Panc1 (cell line): ENCODE data around the gene NMNAT3. TPM values are rescaled to one million over a fixed set of nuclear protein-coding genes. Genes with fewer than 3 reads are reported as not detected.

Experiments
- ATAC-seq: fragments of 200-7000 bp; cut with Tn5 transposase; 2 replicates; pipeline ENCODE4 v1.9.1; 2020; ENCODE audit warnings: mild to moderate bottlenecking, moderate library complexity
- BruUV-seq: library from RNA; stranded (reverse); fragments of 400-500 nt; replicated peaks from 2 replicates; lab custom pipeline; 2021; lab: Mats Ljungman, UMichigan
- CTCF ChIA-PET: fragments of 300-600 bp; sonication (Branson Sonifier 250); formaldehyde crosslinking; loops from one replicate; lab custom pipeline; 2022; ENCODE audit warnings: antibody characterized with exemption; lab: Charles Lee
- POLR2A ChIA-PET: fragments of 300-600 bp; sonication (Branson Sonifier 250); formaldehyde crosslinking; loops from one replicate; lab custom pipeline; 2022; ENCODE audit warnings: antibody characterized with exemption; lab: Charles Lee
- DNase-seq: peaks from one replicate; pipeline ENCODE4 v3.0.0-alpha.2; 2010; ENCODE audit warnings: low read depth, low spot score
- H3K27ac ChIP-seq: 2 replicates; pipeline ENCODE4 v1.5.1; 2011; ENCODE audit warnings: mild to moderate bottlenecking, low read length, inconsistent platforms
- H3K27me3 ChIP-seq: fragments of 200-500 bp; sonication (Bioruptor generic); 2 replicates; pipeline ENCODE4 v1.6.0; 2014; ENCODE audit warnings: low read length, inconsistent platforms; ENCODE audit not compliant: control insufficient read depth, insufficient read depth
- H3K36me3 ChIP-seq: fragments of 200-500 bp; sonication (Bioruptor generic); 2 replicates; pipeline ENCODE4 v1.5.1; 2014; ENCODE audit warnings: inconsistent platforms, mild to moderate bottlenecking, low read length, moderate library complexity; ENCODE audit not compliant: control insufficient read depth, insufficient read depth
- H3K4me1 ChIP-seq: 2 replicates; pipeline ENCODE4 v1.5.1; 2011; ENCODE audit warnings: inconsistent platforms, mild to moderate bottlenecking, low read length, moderate library complexity; ENCODE audit not compliant: control insufficient read depth, insufficient read depth
- H3K4me3 ChIP-seq, 2 experiments: 2 replicates each; pipeline ENCODE4 v1.5.1; 2011 to 2012; ENCODE audit warnings: low read depth in 2 of 2, low read length in 2 of 2, mild to moderate bottlenecking in 2 of 2, inconsistent platforms in 1 of 2, moderate library complexity in 1 of 2
- H3K9me3 ChIP-seq: fragments of 200-500 bp; sonication (Bioruptor generic); 2 replicates; pipeline ENCODE4 v1.5.1; 2014; ENCODE audit warnings: low read depth, mild to moderate bottlenecking, inconsistent platforms, low read length, moderate library complexity; ENCODE audit not compliant: control insufficient read depth, insufficient read depth
- POLR2AphosphoS5 ChIP-seq: IDR thresholded peaks from 2 replicates; pipeline ENCODE4 v1.6.1; 2012; ENCODE audit warnings: mild to moderate bottlenecking, low read depth, low read length, moderate library complexity
- SIN3A ChIP-seq: IDR thresholded peaks from 2 replicates; pipeline ENCODE4 v1.6.1; 2012; ENCODE audit warnings: low read depth, mild to moderate bottlenecking, low read length, moderate library complexity, borderline replicate concordance; ENCODE audit not compliant: insufficient read depth
- TCF7L2 ChIP-seq: IDR thresholded peaks from 2 replicates; pipeline ENCODE4 v1.6.1; 2011; ENCODE audit warnings: mild to moderate bottlenecking, low read depth, low read length, inconsistent platforms
- in situ Hi-C: cut with HindIII; loops from 2 replicates; pipeline ENCODE4 v1.10.0; 2016; ENCODE audit warnings: low sequenced_read_pairs, low pct_unique_long_range_greater_than_20kb
- intact Hi-C: fragments of 100-400 bp; cut with micrococcal nuclease; formaldehyde crosslinking; loops from one replicate; pipeline ENCODE4 v1.10.0; 2022; ENCODE audit not compliant: unreplicated experiment
- total RNA-seq: library from RNA; stranded (reverse); gene quantifications from one replicate; pipeline ENCODE4 v1.2.1, GENCODE V29; 2021; ENCODE audit not compliant: unreplicated experiment
- TF ChIP-seq, protein P1 (sequence below), 2 experiments: IDR thresholded peaks; 2 replicates each; pipeline ENCODE4 v1.6.1; 2011 to 2012; ENCODE audit warnings: low read depth in 2 of 2, control low read depth in 1 of 2, low read length in 1 of 2, mild to moderate bottlenecking in 1 of 2, moderate library complexity in 1 of 2; ENCODE audit not compliant: insufficient read depth in 1 of 2
- TF ChIP-seq, protein P2 (sequence below): fragments of 450-650 bp; IDR thresholded peaks from 2 replicates; pipeline ENCODE4 v1.5.1; 2017; ENCODE audit warnings: mild to moderate bottlenecking

Gene NMNAT3
- total RNA-seq, 1 experiment from 2014 or later = 1.9 TPM

DNA sequence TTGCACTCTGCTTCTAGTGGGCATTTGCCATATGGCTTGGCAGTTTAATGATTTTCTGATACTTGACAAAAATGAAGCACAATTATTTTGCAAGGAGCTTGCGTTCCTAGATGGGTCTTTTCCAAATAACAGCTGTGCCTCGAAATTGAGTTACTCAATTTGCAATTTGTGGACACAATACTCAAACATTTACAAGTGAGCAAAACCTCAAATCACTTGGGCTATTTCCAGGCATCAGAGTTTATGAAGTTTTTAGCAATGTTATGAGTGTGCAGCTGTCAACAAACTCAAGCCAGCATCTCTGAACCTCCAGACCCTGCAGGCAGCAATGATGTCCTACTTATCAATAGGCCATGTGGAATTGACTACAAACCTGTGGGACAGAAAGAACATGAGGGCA lies 41.3 kb downstream of the NMNAT3 start:
- Histone ChIP-seq H3K9me3 (no peaks in the 10 kb centered on the region), H3K27me3 (no peaks in the 10 kb centered on the region), H3K4me3 (no peak overlapping the region), H3K36me3 (no peaks in the 10 kb centered on the region), H3K27ac (no peak overlapping the region), H3K4me1 (no peaks in the 10 kb centered on the region)
- in situ Hi-C loops = no loop called here
- ATAC-seq (no peak), DNase-seq (no peak)
- no TSS peak for BruUV-seq
- ChIA-PET CTCF (no interaction called here), POLR2A (no interaction called here)
- intact Hi-C loops = no loop called here
- TF ChIP-seq, protein P1, sequence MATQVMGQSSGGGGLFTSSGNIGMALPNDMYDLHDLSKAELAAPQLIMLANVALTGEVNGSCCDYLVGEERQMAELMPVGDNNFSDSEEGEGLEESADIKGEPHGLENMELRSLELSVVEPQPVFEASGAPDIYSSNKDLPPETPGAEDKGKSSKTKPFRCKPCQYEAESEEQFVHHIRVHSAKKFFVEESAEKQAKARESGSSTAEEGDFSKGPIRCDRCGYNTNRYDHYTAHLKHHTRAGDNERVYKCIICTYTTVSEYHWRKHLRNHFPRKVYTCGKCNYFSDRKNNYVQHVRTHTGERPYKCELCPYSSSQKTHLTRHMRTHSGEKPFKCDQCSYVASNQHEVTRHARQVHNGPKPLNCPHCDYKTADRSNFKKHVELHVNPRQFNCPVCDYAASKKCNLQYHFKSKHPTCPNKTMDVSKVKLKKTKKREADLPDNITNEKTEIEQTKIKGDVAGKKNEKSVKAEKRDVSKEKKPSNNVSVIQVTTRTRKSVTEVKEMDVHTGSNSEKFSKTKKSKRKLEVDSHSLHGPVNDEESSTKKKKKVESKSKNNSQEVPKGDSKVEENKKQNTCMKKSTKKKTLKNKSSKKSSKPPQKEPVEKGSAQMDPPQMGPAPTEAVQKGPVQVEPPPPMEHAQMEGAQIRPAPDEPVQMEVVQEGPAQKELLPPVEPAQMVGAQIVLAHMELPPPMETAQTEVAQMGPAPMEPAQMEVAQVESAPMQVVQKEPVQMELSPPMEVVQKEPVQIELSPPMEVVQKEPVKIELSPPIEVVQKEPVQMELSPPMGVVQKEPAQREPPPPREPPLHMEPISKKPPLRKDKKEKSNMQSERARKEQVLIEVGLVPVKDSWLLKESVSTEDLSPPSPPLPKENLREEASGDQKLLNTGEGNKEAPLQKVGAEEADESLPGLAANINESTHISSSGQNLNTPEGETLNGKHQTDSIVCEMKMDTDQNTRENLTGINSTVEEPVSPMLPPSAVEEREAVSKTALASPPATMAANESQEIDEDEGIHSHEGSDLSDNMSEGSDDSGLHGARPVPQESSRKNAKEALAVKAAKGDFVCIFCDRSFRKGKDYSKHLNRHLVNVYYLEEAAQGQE (IDR thresholded peaks at IDR 0.05; ENCODE audit: insufficient read depth in 1 of 2, low read depth in 2 of 2, low read length in 1 of 2) = no peak
- TF ChIP-seq POLR2AphosphoS5 (no peak), TCF7L2 (no peak), SIN3A (no peak)
- TF ChIP-seq, protein P2, sequence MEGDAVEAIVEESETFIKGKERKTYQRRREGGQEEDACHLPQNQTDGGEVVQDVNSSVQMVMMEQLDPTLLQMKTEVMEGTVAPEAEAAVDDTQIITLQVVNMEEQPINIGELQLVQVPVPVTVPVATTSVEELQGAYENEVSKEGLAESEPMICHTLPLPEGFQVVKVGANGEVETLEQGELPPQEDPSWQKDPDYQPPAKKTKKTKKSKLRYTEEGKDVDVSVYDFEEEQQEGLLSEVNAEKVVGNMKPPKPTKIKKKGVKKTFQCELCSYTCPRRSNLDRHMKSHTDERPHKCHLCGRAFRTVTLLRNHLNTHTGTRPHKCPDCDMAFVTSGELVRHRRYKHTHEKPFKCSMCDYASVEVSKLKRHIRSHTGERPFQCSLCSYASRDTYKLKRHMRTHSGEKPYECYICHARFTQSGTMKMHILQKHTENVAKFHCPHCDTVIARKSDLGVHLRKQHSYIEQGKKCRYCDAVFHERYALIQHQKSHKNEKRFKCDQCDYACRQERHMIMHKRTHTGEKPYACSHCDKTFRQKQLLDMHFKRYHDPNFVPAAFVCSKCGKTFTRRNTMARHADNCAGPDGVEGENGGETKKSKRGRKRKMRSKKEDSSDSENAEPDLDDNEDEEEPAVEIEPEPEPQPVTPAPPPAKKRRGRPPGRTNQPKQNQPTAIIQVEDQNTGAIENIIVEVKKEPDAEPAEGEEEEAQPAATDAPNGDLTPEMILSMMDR = no peak

DNA sequence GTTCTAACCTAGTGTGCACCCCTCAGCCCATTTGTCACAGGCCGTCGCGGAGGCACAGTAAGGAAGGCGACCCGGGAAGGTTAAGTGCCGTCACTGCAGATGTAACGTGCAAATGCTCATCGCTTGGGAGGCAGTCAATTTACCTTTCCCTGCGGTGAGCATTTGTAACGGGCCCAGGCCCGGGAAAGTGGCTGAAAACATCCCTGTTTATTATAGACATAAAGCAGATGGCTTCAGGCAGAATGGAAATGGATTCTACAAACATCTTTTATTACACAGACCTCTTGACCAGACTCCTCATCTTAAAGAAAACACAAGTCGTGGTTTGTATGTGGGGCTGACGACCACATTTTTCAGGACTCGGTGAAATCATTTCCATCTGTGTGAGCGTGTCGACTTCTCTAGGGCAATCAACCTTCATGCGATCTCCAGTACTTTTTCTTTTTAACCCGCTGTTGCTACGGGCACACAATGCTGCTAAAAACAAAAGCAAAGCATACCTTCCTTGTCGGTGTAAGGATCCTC lies 43.6 kb downstream of the NMNAT3 start:
- CTCF ChIA-PET = no interaction called here
- Histone ChIP-seq H3K4me3 (no peak overlapping the region), H3K4me1 (no peaks in the 10 kb centered on the region), H3K9me3 (no peaks in the 10 kb centered on the region), H3K27me3 (no peaks in the 10 kb centered on the region), H3K36me3 (no peaks in the 10 kb centered on the region), H3K27ac (no peak overlapping the region)
- intact Hi-C loops = no loop called here
- no peak for ATAC-seq
- no peak for DNase-seq
- in situ Hi-C loops = no loop called here
- POLR2A ChIA-PET = no interaction called here
- TF ChIP-seq, protein P1 (IDR thresholded peaks at IDR 0.05; ENCODE audit: insufficient read depth in 1 of 2, low read depth in 2 of 2, low read length in 1 of 2) = no peak
- TF ChIP-seq TCF7L2 (no peak), SIN3A (no peak), POLR2AphosphoS5 (no peak)
- TF ChIP-seq, protein P2 = no peak
- BruUV-seq = no TSS peak
